OCI-LY3 (cell line): ENCODE data around the gene HSF2BP.
"Not testable (repeated sequence)": the region's sequence is repeated elsewhere in the genome, so short reads cannot be mapped to it uniquely, and the experiment has no call there.

Experiments used
- CTCF ChIP-seq: fragments of 200-600, 300-600 bp; sonication (generic); IDR thresholded peaks from 2 replicates; pipeline ENCODE4 v1.5.1; 2014; ENCODE audit warnings: antibody characterized with exemption, low read length, low read depth
- EZH2phosphoT487 ChIP-seq: fragments of 200-600 bp; shearing (Covaris generic); IDR thresholded peaks from 2 replicates; pipeline ENCODE4 v1.6.1; 2018; ENCODE audit warnings: antibody characterized with exemption, mixed run types, low read depth

GRCh38 chr21:43479197-43479596 is 180.1 kb downstream of the HSF2BP start:
- TF ChIP-seq CTCF, EZH2phosphoT487: not testable (repeated sequence)
